Prostate gland (tissue), 2 donors: ENCODE results near the gene KCTD8.

Experiments used
- POLR2A ChIP-seq: fragments of 450-650 bp; IDR thresholded peaks from one replicate; pipeline ENCODE4 v1.6.1; 2016; ENCODE audit warnings: antibody characterized with exemption, mild to moderate bottlenecking
- POLR2AphosphoS5 ChIP-seq: sonication (generic); formaldehyde crosslinking; IDR thresholded peaks from one replicate; pipeline ENCODE4 v1.6.1; 2017; ENCODE audit warnings: antibody characterized with exemption
- TF ChIP-seq, protein P1 (sequence below), 4 experiments: fragments of 200-600 bp in 2 of 4; fragments of 450-650 bp in 2 of 4; sonication (generic) in 2 of 4; IDR thresholded peaks; 1 replicate in 3 of 4; 2 replicates in 1 of 4; pipeline ENCODE4 v1.5.1; 2016 to 2019; ENCODE audit warnings: antibody characterized with exemption in 4 of 4, mild to moderate bottlenecking in 2 of 4, moderate library complexity in 2 of 4

- TF ChIP-seq POLR2A (no peak), POLR2AphosphoS5 (no peak)
- TF ChIP-seq, protein P1, sequence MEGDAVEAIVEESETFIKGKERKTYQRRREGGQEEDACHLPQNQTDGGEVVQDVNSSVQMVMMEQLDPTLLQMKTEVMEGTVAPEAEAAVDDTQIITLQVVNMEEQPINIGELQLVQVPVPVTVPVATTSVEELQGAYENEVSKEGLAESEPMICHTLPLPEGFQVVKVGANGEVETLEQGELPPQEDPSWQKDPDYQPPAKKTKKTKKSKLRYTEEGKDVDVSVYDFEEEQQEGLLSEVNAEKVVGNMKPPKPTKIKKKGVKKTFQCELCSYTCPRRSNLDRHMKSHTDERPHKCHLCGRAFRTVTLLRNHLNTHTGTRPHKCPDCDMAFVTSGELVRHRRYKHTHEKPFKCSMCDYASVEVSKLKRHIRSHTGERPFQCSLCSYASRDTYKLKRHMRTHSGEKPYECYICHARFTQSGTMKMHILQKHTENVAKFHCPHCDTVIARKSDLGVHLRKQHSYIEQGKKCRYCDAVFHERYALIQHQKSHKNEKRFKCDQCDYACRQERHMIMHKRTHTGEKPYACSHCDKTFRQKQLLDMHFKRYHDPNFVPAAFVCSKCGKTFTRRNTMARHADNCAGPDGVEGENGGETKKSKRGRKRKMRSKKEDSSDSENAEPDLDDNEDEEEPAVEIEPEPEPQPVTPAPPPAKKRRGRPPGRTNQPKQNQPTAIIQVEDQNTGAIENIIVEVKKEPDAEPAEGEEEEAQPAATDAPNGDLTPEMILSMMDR (IDR thresholded peaks at IDR 0.05) = no peak
These were observed 285.9 kb downstream of the KCTD8 start for GRCh38 chr4:44162538-44163270.
